ENCODE results near the gene TNIK. TPM values are rescaled to one million over a fixed set of nuclear protein-coding genes. Genes with fewer than 3 reads are reported as not detected.

TNIK gene
- total and polyA plus RNA-seq, 2 of the 13 experiments (the other 11 are each of a cell fraction or from before 2014, with no cell fraction given), result 0.15 to 0.22 TPM

DNA sequence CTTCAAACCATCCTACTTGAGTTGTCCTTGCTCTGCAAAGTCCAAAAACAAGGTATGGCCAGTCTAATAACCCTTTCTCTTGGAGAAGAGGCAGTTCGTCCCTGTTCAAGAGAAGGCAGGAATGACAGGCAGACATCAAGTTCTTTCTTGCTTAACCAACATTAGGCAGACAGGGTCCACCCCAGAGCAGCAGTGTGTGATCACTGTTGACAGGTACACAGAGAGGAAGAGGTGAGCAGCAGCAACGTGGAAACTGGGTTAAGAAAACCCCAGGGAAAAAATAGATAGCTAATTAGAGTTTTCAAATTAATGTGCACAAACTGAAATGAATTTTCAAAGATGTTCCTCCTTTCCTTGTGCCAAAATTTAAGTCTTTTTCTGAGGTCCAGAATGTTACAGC, 48.2 kb downstream of the TNIK start:
- 4% methylated on average over 2 of the region's 2 CpGs for WGBS (ENCODE audit: low lambda C conversion rate)
- DNase-seq (ENCODE audit: low spot score) (no peak), ATAC-seq (no peak), FAIRE-seq (no peak)
- H3K9ac ChIP-seq (ENCODE audit: insufficient read depth, low read depth, low read length), result no peak overlapping the region
- no peaks in the 10 kb centered on the region for H3K4me1 ChIP-seq (ENCODE audit: insufficient read depth, low read length)
- H3K79me2 ChIP-seq (ENCODE audit: insufficient read depth, low read length), result no peaks in the 10 kb centered on the region
- H2AFZ ChIP-seq (ENCODE audit: low read length), result no peak overlapping the region
- H3K27ac ChIP-seq (ENCODE audit: extremely low read length, insufficient read depth, low read length), result no peak overlapping the region
- no peak overlapping the region for H3K4me2 ChIP-seq (ENCODE audit: low read depth, low read length)
- BruUV-seq (replicated peaks), result no TSS peak
- no peaks in the 10 kb centered on the region for H3K9me3 ChIP-seq (ENCODE audit: low read length)
- POLR2A ChIA-PET, result no interaction called here
- no peak overlapping the region for H3K4me3 ChIP-seq (replicated peaks in 1 of 3; ENCODE audit: insufficient read depth in 1 of 3, low read depth in 2 of 3, low read length in 3 of 3)
- CTCF ChIA-PET (ENCODE audit: low intra/inter-chr PET ratio, low total read pairs), result no interaction called here
- in situ Hi-C loops (cut with HindIII; ENCODE audit: extremely low pct_ligation_motif_present, low pct_unique_long_range_greater_than_20kb), result no loop called here
- TF ChIP-seq ZNF430 (CRISPR knock-in tag; IDR thresholded peaks at IDR 0.05) (no peak), ZNF34 (CRISPR knock-in tag; IDR thresholded peaks at IDR 0.05; ENCODE audit: borderline replicate concordance) (no peak), TGIF2 (CRISPR knock-in tag; IDR thresholded peaks at IDR 0.05) (no peak), ZNF563 (CRISPR knock-in tag; IDR thresholded peaks at IDR 0.05) (no peak), RFXANK (CRISPR knock-in tag; IDR thresholded peaks at IDR 0.05) (no peak), FOXC1 (CRISPR knock-in tag; IDR thresholded peaks at IDR 0.05; ENCODE audit: borderline replicate concordance) (no peak), IRX3 (CRISPR knock-in tag; IDR thresholded peaks at IDR 0.05; ENCODE audit: borderline replicate concordance, low read depth) (no peak), GATAD2A (CRISPR knock-in tag; IDR thresholded peaks at IDR 0.05) (no peak), ZNF839 (CRISPR knock-in tag; IDR thresholded peaks at IDR 0.05; ENCODE audit: borderline replicate concordance) (no peak), FIP1L1 (IDR thresholded peaks at IDR 0.05; ENCODE audit: borderline replicate concordance, insufficient read depth, low read depth, low read length) (no peak), NFYC (CRISPR knock-in tag; IDR thresholded peaks at IDR 0.05) (no peak), ETV5 (CRISPR knock-in tag; IDR thresholded peaks at IDR 0.05; ENCODE audit: borderline replicate concordance) (no peak), ZFY (CRISPR knock-in tag; IDR thresholded peaks at IDR 0.05) (no peak), RCOR2 (CRISPR knock-in tag; IDR thresholded peaks at IDR 0.05) (no peak), ZBTB7B (CRISPR knock-in tag; IDR thresholded peaks at IDR 0.05) (no peak), HIVEP1 (CRISPR knock-in tag; IDR thresholded peaks at IDR 0.05) (no peak)
- TF ChIP-seq, protein P1, sequence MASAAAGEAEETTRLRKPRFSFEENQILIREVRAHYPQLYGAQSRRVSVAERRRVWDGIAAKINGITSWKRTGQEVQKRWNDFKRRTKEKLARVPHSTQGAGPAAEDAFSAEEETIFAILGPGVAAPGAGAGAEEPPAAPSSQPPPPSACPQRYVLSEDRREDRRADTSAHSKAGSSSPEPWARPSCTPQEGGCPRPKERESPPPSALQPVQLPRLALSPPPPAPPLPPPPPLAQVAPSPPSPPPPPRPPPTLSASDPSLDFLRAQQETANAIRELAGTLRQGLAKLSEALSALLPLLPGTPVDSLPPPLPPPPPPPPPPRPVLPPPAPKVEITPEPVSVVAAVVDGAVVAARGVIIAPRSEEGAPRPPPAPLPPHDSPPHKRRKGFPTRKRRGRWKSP (CRISPR knock-in tag; IDR thresholded peaks at IDR 0.05), result no peak
- TF ChIP-seq, protein P2, sequence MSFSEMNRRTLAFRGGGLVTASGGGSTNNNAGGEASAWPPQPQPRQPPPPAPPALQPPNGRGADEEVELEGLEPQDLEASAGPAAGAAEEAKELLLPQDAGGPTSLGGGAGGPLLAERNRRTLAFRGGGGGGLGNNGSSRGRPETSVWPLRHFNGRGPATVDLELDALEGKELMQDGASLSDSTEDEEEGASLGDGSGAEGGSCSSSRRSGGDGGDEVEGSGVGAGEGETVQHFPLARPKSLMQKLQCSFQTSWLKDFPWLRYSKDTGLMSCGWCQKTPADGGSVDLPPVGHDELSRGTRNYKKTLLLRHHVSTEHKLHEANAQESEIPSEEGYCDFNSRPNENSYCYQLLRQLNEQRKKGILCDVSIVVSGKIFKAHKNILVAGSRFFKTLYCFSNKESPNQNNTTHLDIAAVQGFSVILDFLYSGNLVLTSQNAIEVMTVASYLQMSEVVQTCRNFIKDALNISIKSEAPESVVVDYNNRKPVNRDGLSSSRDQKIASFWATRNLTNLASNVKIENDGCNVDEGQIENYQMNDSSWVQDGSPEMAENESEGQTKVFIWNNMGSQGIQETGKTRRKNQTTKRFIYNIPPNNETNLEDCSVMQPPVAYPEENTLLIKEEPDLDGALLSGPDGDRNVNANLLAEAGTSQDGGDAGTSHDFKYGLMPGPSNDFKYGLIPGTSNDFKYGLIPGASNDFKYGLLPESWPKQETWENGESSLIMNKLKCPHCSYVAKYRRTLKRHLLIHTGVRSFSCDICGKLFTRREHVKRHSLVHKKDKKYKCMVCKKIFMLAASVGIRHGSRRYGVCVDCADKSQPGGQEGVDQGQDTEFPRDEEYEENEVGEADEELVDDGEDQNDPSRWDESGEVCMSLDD (CRISPR knock-in tag; IDR thresholded peaks at IDR 0.05; ENCODE audit: borderline replicate concordance), result no peak
- TF ChIP-seq, protein P3, sequence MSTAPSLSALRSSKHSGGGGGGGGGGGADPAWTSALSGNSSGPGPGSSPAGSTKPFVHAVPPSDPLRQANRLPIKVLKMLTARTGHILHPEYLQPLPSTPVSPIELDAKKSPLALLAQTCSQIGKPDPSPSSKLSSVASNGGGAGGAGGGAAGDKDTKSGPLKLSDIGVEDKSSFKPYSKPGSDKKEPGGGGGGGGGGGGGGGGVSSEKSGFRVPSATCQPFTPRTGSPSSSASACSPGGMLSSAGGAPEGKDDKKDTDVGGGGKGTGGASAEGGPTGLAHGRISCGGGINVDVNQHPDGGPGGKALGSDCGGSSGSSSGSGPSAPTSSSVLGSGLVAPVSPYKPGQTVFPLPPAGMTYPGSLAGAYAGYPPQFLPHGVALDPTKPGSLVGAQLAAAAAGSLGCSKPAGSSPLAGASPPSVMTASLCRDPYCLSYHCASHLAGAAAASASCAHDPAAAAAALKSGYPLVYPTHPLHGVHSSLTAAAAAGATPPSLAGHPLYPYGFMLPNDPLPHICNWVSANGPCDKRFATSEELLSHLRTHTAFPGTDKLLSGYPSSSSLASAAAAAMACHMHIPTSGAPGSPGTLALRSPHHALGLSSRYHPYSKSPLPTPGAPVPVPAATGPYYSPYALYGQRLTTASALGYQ (CRISPR knock-in tag; IDR thresholded peaks at IDR 0.05), result no peak
- intact Hi-C loops (cut with micrococcal nuclease; ENCODE audit: unreplicated experiment), result no loop called here
- no peaks in the 10 kb centered on the region for H4K20me1 ChIP-seq (ENCODE audit: insufficient read depth, low read length)
- H3K27me3 ChIP-seq (ENCODE audit: control insufficient read depth in 1 of 2, insufficient read depth in 2 of 2, low read length in 2 of 2), result no peaks in the 10 kb centered on the region
- no peaks in the 10 kb centered on the region for H3K36me3 ChIP-seq (replicated peaks in 1 of 2; ENCODE audit: control insufficient read depth in 1 of 2, insufficient read depth in 2 of 2, low read length in 2 of 2)

Measured in HepG2 (cell line).